Hepatocyte (in vitro differentiated cells): ENCODE results near the gene PTBP3. TPM values are rescaled to one million over a fixed set of nuclear protein-coding genes. Genes with fewer than 3 reads are reported as not detected.
A peak's percentile ranks its signal among the peaks of the same experiment; 100 is the strongest.

Experiments
- DNase-seq: peaks from one replicate; pipeline ENCODE4 v3.0.0-alpha.2; 2016; ENCODE audit warnings: low spot score
- H2AFZ ChIP-seq: fragments of 200-600 bp; sonication (generic); 2 replicates; pipeline ENCODE4 v1.6.0; 2016; ENCODE audit warnings: antibody characterized with exemption, mild to moderate bottlenecking
- H3K27ac ChIP-seq: fragments of 200-600 bp; sonication (generic); 2 replicates; pipeline ENCODE4 v1.5.1; 2016; ENCODE audit warnings: mild to moderate bottlenecking
- H3K27me3 ChIP-seq: fragments of 200-600 bp; sonication (generic); 2 replicates; pipeline ENCODE4 v1.6.1; 2016
- H3K36me3 ChIP-seq: fragments of 200-600 bp; sonication (generic); replicated peaks from 2 replicates; pipeline ENCODE4 v1.5.1; 2016; ENCODE audit warnings: low read depth; ENCODE audit not compliant: insufficient read depth
- H3K4me1 ChIP-seq: fragments of 200-600 bp; sonication (generic); 2 replicates; pipeline ENCODE4 v1.5.1; 2016; ENCODE audit warnings: mild to moderate bottlenecking, moderate library complexity; ENCODE audit not compliant: insufficient read depth
- H3K4me2 ChIP-seq: fragments of 200-600 bp; sonication (generic); 2 replicates; pipeline ENCODE4 v1.6.0; 2016
- H3K4me3 ChIP-seq: fragments of 200-600 bp; sonication (generic); 2 replicates; pipeline ENCODE4 v1.5.1; 2016; ENCODE audit warnings: mild to moderate bottlenecking
- H3K79me2 ChIP-seq: fragments of 200-600 bp; sonication (generic); 2 replicates; pipeline ENCODE4 v1.6.0; 2017; ENCODE audit warnings: mild to moderate bottlenecking
- H3K9me2 ChIP-seq: fragments of 200-600 bp; sonication (generic); replicated peaks from 2 replicates; pipeline ENCODE4 v1.6.0; 2017; ENCODE audit warnings: mild to moderate bottlenecking; ENCODE audit not compliant: insufficient read depth
- H3K9me3 ChIP-seq: fragments of 200-600 bp; sonication (generic); 2 replicates; pipeline ENCODE4 v1.5.1; 2016; ENCODE audit warnings: low read depth, mild to moderate bottlenecking
- H4K20me1 ChIP-seq: fragments of 200-600 bp; sonication (generic); 2 replicates; pipeline ENCODE4 v1.6.0; 2016; ENCODE audit warnings: mild to moderate bottlenecking; ENCODE audit not compliant: insufficient read depth, poor library complexity, severe bottlenecking
- EZH2 ChIP-seq: fragments of 200-600 bp; sonication (generic); IDR thresholded peaks from 2 replicates; pipeline ENCODE4 v1.6.1; 2016; ENCODE audit warnings: antibody characterized with exemption, mild to moderate bottlenecking, borderline replicate concordance
- EZH2phosphoT487 ChIP-seq: fragments of 200-600 bp; sonication (generic); IDR thresholded peaks from one replicate; pipeline ENCODE4 v1.6.1; 2018; ENCODE audit warnings: antibody characterized with exemption, mild to moderate bottlenecking, low read depth, moderate library complexity; ENCODE audit not compliant: unreplicated experiment, severe bottlenecking
- WGBS: methylation state at CpG from one replicate; pipeline ENCODE4 v1.1.6; 2016; ENCODE audit warnings: low lambda C conversion rate; ENCODE audit errors: missing lambda C conversion rate; 5-methylcytosine and 5-hydroxymethylcytosine counted together
- polyA plus RNA-seq: library from polyadenylated mRNA; unstranded; fragments of >200 nt; fragmentation: Nextera tagmentation; extraction: Ambion mirVana; gene quantifications from 2 replicates; pipeline ENCODE4 v1.2.1, GENCODE V29; 2016
- total RNA-seq: library from RNA; depleted of rRNA; stranded (reverse); fragments of >200 nt; gene quantifications from 2 replicates; pipeline ENCODE4 v1.2.3, GENCODE V29; 2014
- TF ChIP-seq, protein P1 (sequence below): fragments of 200-600 bp; sonication (generic); IDR thresholded peaks from 2 replicates; pipeline ENCODE4 v1.5.1; 2016; ENCODE audit warnings: antibody characterized with exemption, mild to moderate bottlenecking; ENCODE audit not compliant: poor library complexity

The PTBP3 gene
- total and polyA plus RNA-seq, 2 experiments from 2014 or later, result 13.7 to 57.7 TPM

DNA sequence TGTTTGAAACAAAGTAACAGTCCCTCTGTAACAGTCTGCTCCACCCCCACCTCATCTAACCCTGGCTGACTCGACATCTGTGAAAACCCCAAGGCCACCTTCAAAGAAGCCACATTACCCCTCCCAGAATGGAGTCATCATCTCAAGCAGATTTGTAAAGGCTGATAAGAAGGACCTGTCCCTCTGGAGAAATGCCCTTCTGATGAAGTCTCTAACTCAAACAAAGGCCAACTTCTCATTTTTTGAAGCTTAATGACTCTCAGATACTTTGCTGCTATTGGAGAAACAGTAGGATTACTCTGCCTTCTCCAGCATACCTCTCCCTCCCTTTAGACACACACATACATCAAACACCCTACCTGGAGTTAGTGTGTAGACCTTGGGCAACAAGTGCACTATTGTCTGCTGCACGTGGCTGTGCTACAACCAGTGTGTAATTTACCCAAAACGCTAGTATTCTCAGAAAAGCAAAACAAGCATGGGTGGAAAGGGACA is 153.0 kb downstream of the PTBP3 start:
- H3K27ac ChIP-seq, result peak overlapping the region; percentile 73
- no peak overlapping the region for H3K4me2 ChIP-seq
- H2AFZ ChIP-seq, result no peak overlapping the region

DNA sequence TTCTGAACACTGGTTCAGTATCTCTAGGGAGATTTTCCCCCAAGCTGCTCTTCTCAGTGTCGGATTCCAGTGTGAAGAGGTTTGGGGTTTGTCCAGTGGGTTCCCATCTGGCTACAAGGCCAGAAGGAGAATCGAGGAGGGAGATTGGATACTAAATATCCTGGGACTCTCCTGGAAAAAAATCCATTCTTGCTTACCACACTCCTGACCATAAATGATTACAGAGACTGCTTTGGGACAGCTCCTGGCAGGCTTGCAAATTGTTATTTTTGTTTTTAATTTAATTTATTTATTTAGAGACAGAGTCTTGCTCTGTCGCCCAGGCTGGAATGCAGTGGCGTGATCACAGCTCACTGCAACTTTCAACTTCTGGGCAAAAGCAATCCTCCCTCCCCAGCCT is 153.6 kb downstream of the PTBP3 start:
- Histone ChIP-seq H3K4me1 (peaks cover 12% of the 10 kb centered on the region), H3K9me3 (no peaks in the 10 kb centered on the region), H3K4me3 (no peak overlapping the region), H3K9me2 (no peaks in the 10 kb centered on the region), H2AFZ (no peak overlapping the region), H3K27me3 (no peaks in the 10 kb centered on the region), H4K20me1 (no peaks in the 10 kb centered on the region), H3K36me3 (no peaks in the 10 kb centered on the region), H3K4me2 (no peak overlapping the region), H3K79me2 (no peaks in the 10 kb centered on the region), H3K27ac (peak overlapping the region; percentile 73)
- TF ChIP-seq, protein P1, sequence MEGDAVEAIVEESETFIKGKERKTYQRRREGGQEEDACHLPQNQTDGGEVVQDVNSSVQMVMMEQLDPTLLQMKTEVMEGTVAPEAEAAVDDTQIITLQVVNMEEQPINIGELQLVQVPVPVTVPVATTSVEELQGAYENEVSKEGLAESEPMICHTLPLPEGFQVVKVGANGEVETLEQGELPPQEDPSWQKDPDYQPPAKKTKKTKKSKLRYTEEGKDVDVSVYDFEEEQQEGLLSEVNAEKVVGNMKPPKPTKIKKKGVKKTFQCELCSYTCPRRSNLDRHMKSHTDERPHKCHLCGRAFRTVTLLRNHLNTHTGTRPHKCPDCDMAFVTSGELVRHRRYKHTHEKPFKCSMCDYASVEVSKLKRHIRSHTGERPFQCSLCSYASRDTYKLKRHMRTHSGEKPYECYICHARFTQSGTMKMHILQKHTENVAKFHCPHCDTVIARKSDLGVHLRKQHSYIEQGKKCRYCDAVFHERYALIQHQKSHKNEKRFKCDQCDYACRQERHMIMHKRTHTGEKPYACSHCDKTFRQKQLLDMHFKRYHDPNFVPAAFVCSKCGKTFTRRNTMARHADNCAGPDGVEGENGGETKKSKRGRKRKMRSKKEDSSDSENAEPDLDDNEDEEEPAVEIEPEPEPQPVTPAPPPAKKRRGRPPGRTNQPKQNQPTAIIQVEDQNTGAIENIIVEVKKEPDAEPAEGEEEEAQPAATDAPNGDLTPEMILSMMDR, result no peak
- TF ChIP-seq EZH2, result no peak
- TF ChIP-seq EZH2phosphoT487, result no peak
- no peak for DNase-seq
- 67% methylated on average over 4 of the region's 4 CpGs for WGBS

More for the DNA sequence above, 153.0 kb downstream of the PTBP3 start:
- TF ChIP-seq EZH2phosphoT487 (no peak), EZH2 (no peak)
- TF ChIP-seq, protein P1, result no peak
- Histone ChIP-seq H3K9me2 (no peaks in the 10 kb centered on the region), H3K4me3 (no peak overlapping the region), H3K27me3 (no peaks in the 10 kb centered on the region), H3K9me3 (no peaks in the 10 kb centered on the region), H4K20me1 (no peaks in the 10 kb centered on the region), H3K4me1 (peaks cover 10% of the 10 kb centered on the region), H3K36me3 (no peaks in the 10 kb centered on the region), H3K79me2 (no peaks in the 10 kb centered on the region)
- 19% methylated on average over 3 of the region's 3 CpGs for WGBS
- peak; percentile 23 for DNase-seq

DNA sequence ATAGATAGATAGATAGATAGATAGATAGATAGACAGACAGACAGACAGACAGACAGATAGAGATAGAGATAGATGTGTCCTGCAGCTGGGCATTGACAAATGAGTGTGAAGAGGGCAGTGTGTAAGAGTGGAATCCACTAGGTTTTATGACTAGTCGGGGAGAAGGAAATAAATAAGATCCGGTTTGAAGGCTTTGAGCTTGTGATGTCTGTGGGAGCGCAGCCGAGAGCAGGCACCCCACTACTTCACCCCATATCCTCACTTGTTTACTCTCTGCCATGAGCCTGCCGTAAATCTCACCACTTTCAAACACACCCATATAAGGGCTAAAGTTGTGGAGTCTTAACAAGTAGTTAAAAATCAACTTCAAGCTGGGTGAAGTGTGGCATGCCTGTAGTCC is 156.9 kb downstream of the PTBP3 start:
- H3K36me3 ChIP-seq, result no peaks in the 10 kb centered on the region
- no peak for TF ChIP-seq EZH2phosphoT487
- TF ChIP-seq EZH2, result no peak
- TF ChIP-seq, protein P1, result no peak
- H3K4me3 ChIP-seq, result no peak overlapping the region
- H3K27ac ChIP-seq, result peak overlapping the region; percentile 91
- no peaks in the 10 kb centered on the region for H3K9me2 ChIP-seq
- H4K20me1 ChIP-seq, result no peaks in the 10 kb centered on the region
- H3K27me3 ChIP-seq, result no peaks in the 10 kb centered on the region
- WGBS, result 68% methylated on average over 5 of the region's 5 CpGs
- H2AFZ ChIP-seq, result no peak overlapping the region
- peaks cover 15% of the 10 kb centered on the region for H3K4me1 ChIP-seq
- H3K9me3 ChIP-seq, result no peaks in the 10 kb centered on the region
- peak; percentile 48 for DNase-seq
- H3K79me2 ChIP-seq, result peaks cover 28% of the 10 kb centered on the region
- H3K4me2 ChIP-seq, result peak overlapping the region; percentile 79
